Panc1 (cell line): ENCODE results near the gene C14orf93.

ENCODE experiments used
- POLR2AphosphoS5 ChIP-seq: IDR thresholded peaks from 2 replicates; pipeline ENCODE4 v1.6.1; 2012; ENCODE audit warnings: mild to moderate bottlenecking, low read depth, low read length, moderate library complexity
- TCF7L2 ChIP-seq: IDR thresholded peaks from 2 replicates; pipeline ENCODE4 v1.6.1; 2011; ENCODE audit warnings: mild to moderate bottlenecking, low read depth, low read length, inconsistent platforms
- TF ChIP-seq, protein P1 (sequence below): fragments of 450-650 bp; IDR thresholded peaks from 2 replicates; pipeline ENCODE4 v1.5.1; 2017; ENCODE audit warnings: mild to moderate bottlenecking

- TF ChIP-seq, protein P1, sequence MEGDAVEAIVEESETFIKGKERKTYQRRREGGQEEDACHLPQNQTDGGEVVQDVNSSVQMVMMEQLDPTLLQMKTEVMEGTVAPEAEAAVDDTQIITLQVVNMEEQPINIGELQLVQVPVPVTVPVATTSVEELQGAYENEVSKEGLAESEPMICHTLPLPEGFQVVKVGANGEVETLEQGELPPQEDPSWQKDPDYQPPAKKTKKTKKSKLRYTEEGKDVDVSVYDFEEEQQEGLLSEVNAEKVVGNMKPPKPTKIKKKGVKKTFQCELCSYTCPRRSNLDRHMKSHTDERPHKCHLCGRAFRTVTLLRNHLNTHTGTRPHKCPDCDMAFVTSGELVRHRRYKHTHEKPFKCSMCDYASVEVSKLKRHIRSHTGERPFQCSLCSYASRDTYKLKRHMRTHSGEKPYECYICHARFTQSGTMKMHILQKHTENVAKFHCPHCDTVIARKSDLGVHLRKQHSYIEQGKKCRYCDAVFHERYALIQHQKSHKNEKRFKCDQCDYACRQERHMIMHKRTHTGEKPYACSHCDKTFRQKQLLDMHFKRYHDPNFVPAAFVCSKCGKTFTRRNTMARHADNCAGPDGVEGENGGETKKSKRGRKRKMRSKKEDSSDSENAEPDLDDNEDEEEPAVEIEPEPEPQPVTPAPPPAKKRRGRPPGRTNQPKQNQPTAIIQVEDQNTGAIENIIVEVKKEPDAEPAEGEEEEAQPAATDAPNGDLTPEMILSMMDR = no peak
- TF ChIP-seq POLR2AphosphoS5 (no peak), TCF7L2 (no peak)
Measured at GRCh38 chr14:22939684-22940083, 70.3 kb downstream of the C14orf93 start.
